Measurements from ENCODE around the gene SNRPD3.
"Not testable (repeated sequence)": the region's sequence is repeated elsewhere in the genome, so short reads cannot be mapped to it uniquely, and the experiment has no call there.

SNRPD3 gene

GRCh38 chr22:24555165-24556039, at the start of gene SNRPD3:
SNRPD3 (plus strand) TSS chr22:24555999; CDS start chr22:24557675, 1,676 bp downstream.
- peak; percentile 92 to 98 for DNase-seq

DNA sequence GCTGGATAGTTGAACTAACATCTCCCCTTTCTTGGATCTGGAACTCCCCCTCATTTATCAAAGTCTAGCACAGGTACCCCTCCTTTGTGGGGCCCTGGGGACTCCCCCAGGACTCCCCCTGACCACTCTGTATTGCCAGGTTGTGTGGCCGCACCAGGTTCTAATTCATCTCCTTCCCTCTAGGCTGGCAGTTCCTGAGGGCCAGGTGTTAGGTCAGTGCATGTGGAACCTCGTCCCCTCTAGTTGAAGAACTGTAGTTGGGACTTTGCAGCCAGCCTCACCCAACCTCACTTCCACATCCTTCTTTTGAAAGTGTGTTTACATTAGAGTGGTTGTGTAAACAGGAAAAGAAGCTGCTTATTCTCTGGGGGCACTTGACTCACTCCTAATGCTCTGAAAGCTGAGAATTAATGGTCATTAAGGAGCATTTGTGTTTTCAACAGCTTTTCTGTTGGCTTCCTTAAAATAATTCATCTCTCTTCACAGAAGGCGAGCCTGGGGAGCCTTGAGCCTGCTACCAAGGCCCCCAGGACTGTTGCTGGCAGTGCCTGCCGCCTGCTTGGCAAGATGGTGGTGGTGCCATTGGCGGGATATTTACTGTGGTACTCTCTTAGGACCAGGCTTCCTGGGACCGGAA, 48.9 kb upstream of the SNRPD3 start:
- no peak for DNase-seq

- no peak for DNase-seq
Observed at GRCh38 chr22:24507716-24508115, 48.1 kb upstream of the SNRPD3 start.

GRCh38 chr22:24510637-24511625, 44.9 kb upstream of the SNRPD3 start:
- DNase-seq: no peak

- no peak for DNase-seq
Observed at GRCh38 chr22:24512043-24512442, 43.8 kb upstream of the SNRPD3 start.

DNA sequence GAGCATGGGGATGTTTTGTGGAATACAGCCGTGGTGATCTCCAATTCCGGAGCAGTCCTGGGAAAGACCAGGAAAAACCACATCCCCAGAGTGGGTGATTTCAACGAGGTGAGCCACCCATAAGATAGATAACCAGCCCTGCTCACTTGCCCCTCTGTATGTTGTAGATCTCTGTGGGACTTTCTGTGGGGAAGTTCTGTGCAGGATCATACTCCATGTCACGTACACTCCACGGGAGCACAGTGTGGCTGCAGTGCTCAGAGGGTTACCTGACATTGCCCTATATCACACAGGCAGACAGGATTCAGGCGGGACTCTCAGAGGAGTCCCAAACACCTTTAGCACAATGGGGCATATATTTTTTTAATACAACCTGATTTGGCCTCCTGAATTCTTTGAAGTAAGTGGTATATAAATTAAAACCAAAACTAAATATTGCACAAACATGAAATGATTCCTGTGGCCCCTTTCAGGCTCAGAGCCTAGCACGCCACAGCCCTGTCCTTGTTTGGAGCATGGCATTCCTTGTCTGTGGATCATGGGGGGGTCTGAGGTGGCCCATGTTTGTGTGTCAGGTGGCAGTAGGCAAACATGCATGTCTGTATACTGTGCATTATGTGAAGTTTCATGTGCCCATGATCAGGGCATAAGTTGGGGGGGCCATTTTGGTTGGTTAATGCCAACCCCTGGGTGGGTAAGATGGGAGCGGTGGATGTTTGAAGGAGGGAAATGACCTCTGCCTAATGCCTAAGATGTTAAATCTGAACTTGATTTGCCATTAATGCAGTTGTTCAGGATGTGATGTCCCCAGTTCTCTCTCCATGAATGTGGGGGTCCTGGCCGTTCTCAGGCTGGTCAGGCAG, 42.2 kb upstream of the SNRPD3 start:
- DNase-seq: no peak

GRCh38 chr22:24514241-24515026, 41.4 kb upstream of the SNRPD3 start:
- no peak for DNase-seq

DNA sequence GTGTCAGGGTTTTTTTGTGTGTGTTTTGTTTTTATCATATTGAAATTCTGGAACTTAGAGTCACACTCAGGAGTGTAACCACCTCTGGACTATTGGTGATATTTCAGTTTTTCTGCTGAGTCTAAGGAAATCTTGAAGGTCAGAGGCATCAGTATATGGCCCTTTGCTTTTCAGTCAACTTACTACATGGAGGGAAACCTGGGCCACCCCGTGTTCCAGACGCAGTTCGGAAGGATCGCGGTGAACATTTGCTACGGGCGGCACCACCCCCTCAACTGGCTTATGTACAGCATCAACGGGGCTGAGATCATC, 40.8 kb upstream of the SNRPD3 start:
- DNase-seq: no peak

DNA sequence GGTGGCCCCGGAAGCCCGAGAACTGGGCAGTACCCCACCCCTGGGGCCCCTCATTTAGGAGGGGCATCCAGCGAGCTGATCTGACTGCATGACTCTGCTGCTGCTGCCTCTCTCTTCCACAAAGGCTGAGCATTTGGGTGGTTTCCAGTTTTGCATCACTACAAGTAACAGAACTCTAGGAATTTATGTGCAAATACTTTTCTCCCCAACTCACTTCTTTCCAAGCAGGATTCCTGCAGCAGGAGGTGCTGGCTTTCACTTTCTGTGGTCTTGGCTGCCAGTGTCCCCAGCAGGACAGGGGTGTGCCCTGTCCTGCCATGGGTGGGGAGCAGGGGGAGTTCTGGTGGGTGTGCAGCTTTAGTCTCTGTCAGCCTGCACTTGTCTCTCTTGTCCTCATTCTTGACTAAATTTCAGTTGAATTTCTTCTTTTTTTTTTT, 39.5 kb upstream of the SNRPD3 start:
- DNase-seq: no peak

DNA sequence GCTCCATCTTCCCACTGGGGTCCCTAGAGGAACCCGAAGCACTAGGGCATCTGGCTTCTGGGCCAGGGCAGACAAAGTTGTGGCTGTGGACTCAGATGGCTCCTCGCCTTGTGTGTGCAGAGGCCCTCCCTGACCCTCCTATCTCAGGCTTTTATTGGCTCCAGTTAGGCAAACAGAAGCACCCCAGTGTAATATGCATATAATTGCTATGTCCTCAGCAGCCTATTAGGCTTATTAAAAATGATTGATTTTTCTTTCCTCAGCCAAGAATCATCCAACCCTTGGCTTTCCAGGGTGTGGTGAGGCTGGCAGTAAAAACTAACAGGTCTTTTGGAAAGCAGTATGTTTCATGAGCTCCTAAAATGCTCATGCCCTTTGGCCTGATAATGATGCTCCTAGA, 38.4 kb upstream of the SNRPD3 start:
- no peak for DNase-seq

GRCh38 chr22:24518228-24518627, 37.6 kb upstream of the SNRPD3 start:
- no peak for DNase-seq

GRCh38 chr22:24518771-24519485, 36.9 kb upstream of the SNRPD3 start:
- no peak for DNase-seq

GRCh38 chr22:24519496-24519895, 36.3 kb upstream of the SNRPD3 start:
- DNase-seq: no peak

DNA sequence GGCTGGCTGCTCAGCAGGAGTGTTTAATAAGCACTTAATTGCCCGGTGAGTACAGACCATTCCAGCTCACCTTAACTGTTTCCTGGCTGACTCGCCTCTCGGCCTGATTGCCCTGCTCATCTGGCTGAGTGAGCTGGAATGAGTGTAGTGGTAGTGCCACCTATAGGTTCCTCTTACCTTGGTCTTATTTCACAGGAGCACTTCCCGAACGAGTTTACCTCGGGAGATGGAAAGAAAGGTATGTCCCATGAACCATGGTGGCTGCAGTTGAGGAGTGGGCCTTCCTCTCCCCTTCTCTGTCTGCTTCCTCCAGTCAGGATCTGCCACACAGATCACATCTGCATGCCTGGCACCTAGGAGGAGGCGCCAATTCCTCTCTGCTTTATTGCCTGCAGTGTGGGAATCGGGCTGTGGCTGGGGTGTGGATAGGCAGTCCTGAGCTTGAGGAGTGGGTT, 34.0 kb upstream of the SNRPD3 start:
- peak in 1 of 2 experiments; percentile 30 for DNase-seq

- DNase-seq: no peak
Observed at GRCh38 chr22:24523873-24524272, 31.9 kb upstream of the SNRPD3 start.

DNA sequence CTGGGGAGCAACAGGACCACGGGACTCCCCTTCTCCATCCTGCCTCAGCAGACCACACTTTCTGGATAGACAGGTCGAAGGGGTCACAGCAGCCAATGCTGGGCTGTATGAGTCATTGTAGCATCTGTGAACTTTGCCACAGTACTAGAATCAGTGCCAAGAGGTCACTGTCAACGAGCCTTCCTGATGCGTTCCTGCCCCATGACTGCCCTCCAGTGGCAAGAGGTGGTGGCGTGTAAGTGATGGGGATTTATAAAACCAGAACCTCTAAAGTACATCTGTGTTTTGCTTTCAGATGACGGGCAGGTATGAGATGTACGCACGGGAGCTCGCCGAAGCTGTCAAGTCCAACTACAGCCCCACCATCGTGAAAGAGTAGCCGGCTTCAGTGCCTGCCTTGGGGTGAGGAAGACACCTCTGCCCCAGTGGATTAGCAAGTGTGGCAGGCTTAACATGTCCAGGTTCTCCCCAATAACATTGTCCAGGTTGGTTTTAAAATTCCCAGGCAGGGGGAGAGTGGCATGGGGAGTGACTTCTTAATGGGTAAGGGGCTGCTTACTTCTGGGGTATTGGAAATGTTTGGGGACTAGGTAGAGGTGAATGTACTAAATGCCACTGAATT, 30.3 kb upstream of the SNRPD3 start:
- DNase-seq: peak in 1 of 2 experiments; percentile 28

GRCh38 chr22:24526191-24526590, 29.6 kb upstream of the SNRPD3 start:
- DNase-seq: no peak

DNA sequence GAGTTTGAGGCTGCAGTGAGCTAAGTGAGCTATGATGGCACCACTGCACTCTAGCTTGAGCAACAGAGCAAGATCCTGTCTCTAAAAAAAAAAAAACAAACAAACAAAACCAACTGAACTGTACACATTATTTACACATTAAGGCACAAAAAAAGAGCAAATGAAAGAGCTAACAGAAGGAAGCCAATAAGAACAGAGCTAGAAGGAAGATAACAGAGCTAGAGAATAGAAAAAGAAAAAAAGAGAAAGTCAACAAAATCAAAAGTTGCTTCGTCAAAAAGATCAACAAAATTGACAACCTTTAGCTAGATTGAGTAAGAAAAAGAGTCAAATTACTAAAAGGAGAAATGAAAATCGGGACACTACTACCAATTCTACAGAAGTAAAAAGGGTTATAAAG, 25.9 kb upstream of the SNRPD3 start:
- no peak for DNase-seq

GRCh38 chr22:24530968-24531367, 24.8 kb upstream of the SNRPD3 start:
- not testable (repeated sequence) for DNase-seq

DNA sequence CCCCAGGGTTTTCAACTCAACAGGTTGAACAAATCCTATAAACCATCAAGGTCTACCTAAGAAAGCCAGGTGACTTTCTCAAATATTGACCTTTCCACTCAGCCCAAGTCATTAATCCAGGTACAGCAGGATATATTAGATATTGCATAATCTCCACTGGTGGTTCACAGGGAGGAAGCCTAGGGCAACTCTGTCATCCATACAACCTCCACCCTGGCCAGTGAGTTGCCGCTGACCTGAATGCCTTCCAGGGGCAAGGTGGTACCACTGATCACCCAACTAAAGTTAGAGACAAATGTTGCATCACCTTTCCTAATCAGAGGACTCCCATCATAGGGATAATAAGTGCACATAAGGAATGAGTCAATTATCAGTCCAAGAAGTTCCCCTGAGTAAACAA, 23.7 kb upstream of the SNRPD3 start:
- DNase-seq: no peak

Measured in cerebellar nuclear complex (tissue), 1 donor.